Endothelial cell of umbilical vein (primary cell): Measurements from ENCODE around the gene CASR. TPM values are rescaled to one million over a fixed set of nuclear protein-coding genes. Genes with fewer than 3 reads are reported as not detected.

Experiments used
- BruUV-seq: library from RNA; stranded (reverse); fragments of 400-500 nt; replicated peaks from 2 replicates; lab custom pipeline; 2021; lab: Mats Ljungman, UMichigan
- CTCF ChIA-PET: fragments of 300-600, 350-600 bp; sonication (Branson Sonifier 250); formaldehyde crosslinking; loops from one replicate; lab custom pipeline; 2021; ENCODE audit warnings: antibody characterized with exemption, inconsistent platforms; lab: Charles Lee
- POLR2A ChIA-PET: fragments of 300-600, 350-600 bp; sonication (Branson Sonifier 250); formaldehyde crosslinking; loops from one replicate; lab custom pipeline; 2021; ENCODE audit warnings: antibody characterized with exemption, inconsistent platforms; lab: Charles Lee
- DNase-seq: peaks from one replicate; pipeline ENCODE4 v3.0.0-alpha.2; 2011; ENCODE audit warnings: low read depth, low spot score
- FAIRE-seq: peaks from 2 replicates; lab custom pipeline; 2011; peaks lifted over from hg19 to GRCh38; lab: Jason Lieb, UNC
- H2AFZ ChIP-seq: 2 replicates; pipeline ENCODE4 v1.6.0; 2012; ENCODE audit warnings: low read depth, low read length, control low read depth, inconsistent platforms
- H3K27ac ChIP-seq: 2 replicates; pipeline ENCODE4 v1.5.1; 2011; ENCODE audit warnings: low read depth, mild to moderate bottlenecking, control low read depth, low read length, moderate library complexity; ENCODE audit not compliant: insufficient read depth
- H3K27me3 ChIP-seq, 2 experiments: 2 replicates each; pipeline versions ENCODE4 v1.6.0 to v1.6.1; 2011; ENCODE audit warnings: low read length in 2 of 2, mixed read lengths in 1 of 2; ENCODE audit not compliant: control insufficient read depth in 2 of 2, insufficient read depth in 2 of 2
- H3K36me3 ChIP-seq, 2 experiments: 2 replicates in 1 of 2; 3 replicates in 1 of 2; pipeline ENCODE4 v1.5.1; 2011; ENCODE audit warnings: low read length in 2 of 2, mild to moderate bottlenecking in 1 of 2, moderate library complexity in 1 of 2; ENCODE audit not compliant: control insufficient read depth in 2 of 2, insufficient read depth in 2 of 2; ENCODE audit errors: extremely low read depth in 1 of 2
- H3K4me1 ChIP-seq: 3 replicates; pipeline ENCODE4 v1.5.1; 2011; ENCODE audit warnings: mild to moderate bottlenecking, low read length; ENCODE audit not compliant: control insufficient read depth, insufficient read depth; ENCODE audit errors: extremely low read depth
- H3K4me2 ChIP-seq: 2 replicates; pipeline ENCODE4 v1.6.1; 2011; ENCODE audit warnings: low read length, control low read depth, mixed read lengths; ENCODE audit not compliant: insufficient read depth
- H3K4me3 ChIP-seq, 3 experiments: fragments of 200-600 bp in 1 of 3; sonication (generic), shearing (Covaris generic) in 1 of 3; replicated peaks in 1 of 3; 2 replicates each; pipeline ENCODE4 v1.5.1; 2011 to 2016; ENCODE audit warnings: control low read depth in 3 of 3, low read length in 3 of 3, mild to moderate bottlenecking in 2 of 3, inconsistent platforms in 1 of 3, low read depth in 1 of 3, moderate library complexity in 1 of 3; ENCODE audit not compliant: insufficient read depth in 1 of 3
- H3K79me2 ChIP-seq: 2 replicates; pipeline ENCODE4 v1.6.0; 2012; ENCODE audit warnings: low read length, inconsistent platforms; ENCODE audit not compliant: control insufficient read depth, insufficient read depth
- H3K9ac ChIP-seq: replicated peaks from 2 replicates; pipeline ENCODE3; 2011; ENCODE audit warnings: low read length, control low read depth; ENCODE audit not compliant: insufficient read depth; ENCODE audit errors: extremely low read depth
- H3K9me1 ChIP-seq: replicated peaks from 3 replicates; pipeline ENCODE4 v1.6.0; 2011; ENCODE audit warnings: mild to moderate bottlenecking, low read length; ENCODE audit not compliant: control insufficient read depth, insufficient read depth; ENCODE audit errors: extremely low read depth
- H3K9me3 ChIP-seq: replicated peaks from 2 replicates; pipeline ENCODE4 v1.5.1; 2012; ENCODE audit warnings: low read length, inconsistent platforms; ENCODE audit not compliant: control insufficient read depth, insufficient read depth
- H4K20me1 ChIP-seq: replicated peaks from 2 replicates; pipeline ENCODE3; 2011; ENCODE audit warnings: mild to moderate bottlenecking, low read length; ENCODE audit not compliant: control insufficient read depth, insufficient read depth; ENCODE audit errors: extremely low read depth
- CTCF ChIP-seq, 2 donors: IDR thresholded peaks; 1 replicate in 1 of 2; 2 replicates in 1 of 2; pipeline ENCODE4 v1.5.1; 2011; ENCODE audit warnings: low read length in 2 of 2, mild to moderate bottlenecking in 2 of 2, moderate library complexity in 2 of 2, control low read depth in 1 of 2, inconsistent platforms in 1 of 2, low read depth in 1 of 2; ENCODE audit not compliant: insufficient read depth in 1 of 2; ENCODE audit errors: extremely low read depth in 1 of 2
- EZH2 ChIP-seq: IDR thresholded peaks from 2 replicates; pipeline ENCODE4 v1.6.1; 2012; ENCODE audit warnings: borderline replicate concordance, low read depth, mild to moderate bottlenecking, moderate library complexity, low read length, inconsistent platforms; ENCODE audit not compliant: severe bottlenecking
- FOS ChIP-seq: IDR thresholded peaks from 2 replicates; pipeline ENCODE4 v1.6.1; 2011; ENCODE audit warnings: mild to moderate bottlenecking, low read length, moderate library complexity, borderline replicate concordance; ENCODE audit not compliant: insufficient read depth
- GATA2 ChIP-seq: IDR thresholded peaks from 2 replicates; pipeline ENCODE4 v1.7.0; 2011; ENCODE audit warnings: low read depth, mild to moderate bottlenecking, moderate library complexity, mixed read lengths, low read length; ENCODE audit not compliant: insufficient read length, insufficient read depth
- JUN ChIP-seq: IDR thresholded peaks from 2 replicates; pipeline ENCODE4 v1.6.1; 2011; ENCODE audit warnings: borderline replicate concordance, low read depth; ENCODE audit not compliant: insufficient read length, insufficient read depth
- MAX ChIP-seq: IDR thresholded peaks from 2 replicates; pipeline ENCODE4 v1.6.1; 2011; ENCODE audit not compliant: insufficient read depth, insufficient read length
- MYC ChIP-seq: IDR thresholded peaks from one replicate; pipeline ENCODE4 v1.6.1; 2011; ENCODE audit warnings: mild to moderate bottlenecking, low read depth, low read length
- POLR2A ChIP-seq: IDR thresholded peaks from 2 replicates; pipeline ENCODE4 v1.6.1; 2012; ENCODE audit warnings: low read depth, mild to moderate bottlenecking, control low read depth, low read length
- dilution Hi-C: fragments of 300-500 bp; cut with MboI; formaldehyde crosslinking; loops from one replicate; pipeline ENCODE4 v1.15.0; 2019; ENCODE audit warnings: low sequenced_read_pairs; ENCODE audit not compliant: extremely low pct_ligation_motif_present
- intact Hi-C: fragments of 100-400 bp; cut with micrococcal nuclease; formaldehyde crosslinking; loops from one replicate; pipeline ENCODE4 v1.10.0; 2022
- polyA plus RNA-seq, 4 experiments: library from polyadenylated mRNA; depleted of rRNA in 3 of 4; stranded (reverse) in 3 of 4; unstranded in 1 of 4; fragments of >200 nt; gene quantifications; 2 replicates each; pipeline versions ENCODE4 v1.2.1 to v1.2.3, GENCODE V29; 2011 to 2012; ENCODE audit warnings: missing spikeins in 1 of 4
- total RNA-seq: library from RNA; stranded (reverse); gene quantifications from 2 replicates; pipeline ENCODE4 v1.2.3, GENCODE V29; 2021

The CASR gene
- total and polyA plus RNA-seq, 2 donors (not counting 3 experiments of a cell fraction or from before 2014, with no cell fraction given) = not detected

GRCh38 chr3:122265957-122266356, 82.5 kb downstream of the CASR start:
- Histone ChIP-seq H3K36me3 (no peaks in the 10 kb centered on the region), H3K27ac (no peak overlapping the region), H3K9ac (no peak overlapping the region), H4K20me1 (no peaks in the 10 kb centered on the region), H3K27me3 (peaks cover 6 to 9% of the 10 kb centered on the region in 2 experiments), H2AFZ (no peak overlapping the region), H3K9me1 (no peaks in the 10 kb centered on the region), H3K4me1 (no peaks in the 10 kb centered on the region), H3K79me2 (no peaks in the 10 kb centered on the region), H3K9me3 (no peaks in the 10 kb centered on the region), H3K4me3 (no peak overlapping the region), H3K4me2 (no peak overlapping the region)
- no peak for DNase-seq
- FAIRE-seq = no peak
- ChIA-PET CTCF (no interaction called here), POLR2A (no interaction called here)
- dilution Hi-C loops = no loop called here
- intact Hi-C loops = no loop called here
- TF ChIP-seq MAX = no peak
- TF ChIP-seq MYC = no peak
- no peak for TF ChIP-seq GATA2
- no peak for TF ChIP-seq JUN
- TF ChIP-seq FOS = no peak
- no peak for TF ChIP-seq CTCF (IDR thresholded peaks at IDR 0.05; ENCODE audit: extremely low read depth in 1 of 2, insufficient read depth in 1 of 2, low read depth in 1 of 2, low read length in 2 of 2)
- no peak for TF ChIP-seq POLR2A
- TF ChIP-seq EZH2 = no peak
- BruUV-seq = no TSS peak
